C4-2B (cell line): ENCODE data around the gene SLC40A1.

Source experiments
- ZFX ChIP-seq: fragments of 450-650 bp; IDR thresholded peaks from 2 replicates; pipeline ENCODE4 v1.6.1; 2017
- TF ChIP-seq, protein P1 (sequence below): fragments of 450-650 bp; conservative IDR thresholded peaks from 2 replicates; pipeline ENCODE4 v1.5.1; 2017; ENCODE audit warnings: mild to moderate bottlenecking

GRCh38 chr2:189587780-189588179 lies 7.2 kb upstream of the SLC40A1 start:
- TF ChIP-seq, protein P1, sequence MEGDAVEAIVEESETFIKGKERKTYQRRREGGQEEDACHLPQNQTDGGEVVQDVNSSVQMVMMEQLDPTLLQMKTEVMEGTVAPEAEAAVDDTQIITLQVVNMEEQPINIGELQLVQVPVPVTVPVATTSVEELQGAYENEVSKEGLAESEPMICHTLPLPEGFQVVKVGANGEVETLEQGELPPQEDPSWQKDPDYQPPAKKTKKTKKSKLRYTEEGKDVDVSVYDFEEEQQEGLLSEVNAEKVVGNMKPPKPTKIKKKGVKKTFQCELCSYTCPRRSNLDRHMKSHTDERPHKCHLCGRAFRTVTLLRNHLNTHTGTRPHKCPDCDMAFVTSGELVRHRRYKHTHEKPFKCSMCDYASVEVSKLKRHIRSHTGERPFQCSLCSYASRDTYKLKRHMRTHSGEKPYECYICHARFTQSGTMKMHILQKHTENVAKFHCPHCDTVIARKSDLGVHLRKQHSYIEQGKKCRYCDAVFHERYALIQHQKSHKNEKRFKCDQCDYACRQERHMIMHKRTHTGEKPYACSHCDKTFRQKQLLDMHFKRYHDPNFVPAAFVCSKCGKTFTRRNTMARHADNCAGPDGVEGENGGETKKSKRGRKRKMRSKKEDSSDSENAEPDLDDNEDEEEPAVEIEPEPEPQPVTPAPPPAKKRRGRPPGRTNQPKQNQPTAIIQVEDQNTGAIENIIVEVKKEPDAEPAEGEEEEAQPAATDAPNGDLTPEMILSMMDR = no peak
- no peak for TF ChIP-seq ZFX
